Left lung (tissue), 10 donors: Measurements from ENCODE around the gene NDUFS7. TPM values are rescaled to one million over a fixed set of nuclear protein-coding genes. Genes with fewer than 3 reads are reported as not detected.

ENCODE experiments used
- ATAC-seq: fragments of 200-7000 bp; cut with Tn5 transposase; one replicate; pipeline ENCODE4 v1.9.1; 2020; ENCODE audit warnings: moderate library complexity
- DNase-seq, 4 donors: peaks; one replicate each; pipeline ENCODE4 v3.0.0-alpha.2; 2013 to 2020
- H3K27ac ChIP-seq, 2 donors: fragments of 200-600 bp; sonication (generic) in 1 of 2; one replicate each; pipeline versions ENCODE4 v1.5.0 to v1.8.0; 2020 to 2021
- H3K27me3 ChIP-seq, 2 donors: fragments of 200-600 bp; sonication (generic) in 1 of 2; one replicate each; pipeline versions ENCODE4 v1.5.0 to v1.8.0; 2020 to 2021
- H3K36me3 ChIP-seq, 2 donors: fragments of 200-600 bp; sonication (generic) in 1 of 2; one replicate each; pipeline versions ENCODE4 v1.5.0 to v1.8.0; 2020 to 2021
- H3K4me1 ChIP-seq, 2 donors: fragments of 200-600 bp; one replicate each; pipeline ENCODE4 v1.8.0; 2021
- H3K4me3 ChIP-seq, 2 donors: fragments of 200-600 bp; sonication (generic) in 1 of 2; one replicate each; pipeline versions ENCODE4 v1.5.0 to v1.8.0; 2020 to 2021; ENCODE audit warnings: mild to moderate bottlenecking in 1 of 2
- H3K9me3 ChIP-seq, 2 donors: fragments of 200-600 bp; sonication (generic) in 1 of 2; one replicate each; pipeline versions ENCODE4 v1.5.0 to v1.8.0; 2020 to 2021
- intact Hi-C, 2 donors: fragments of 100-400 bp; cut with DNase I; formaldehyde crosslinking; loops; one replicate each; pipeline versions ENCODE4 v1.11.2 to v1.14.2; 2022
- polyA plus RNA-seq, 6 donors: library from polyadenylated mRNA; unstranded; fragments of 120-200 nt; gene quantifications; one replicate each; pipeline ENCODE4 v1.2.1, GENCODE V29; 2013; ENCODE audit not compliant: insufficient read length in 6 of 6
- total RNA-seq, 2 donors: library from RNA; stranded (reverse); fragmentation: NEBNext Ultra II Directional; extraction: Animal tissue kit (Norgen Biotek cat#: 25700); gene quantifications; one replicate each; pipeline ENCODE4 v1.2.1, GENCODE V29; 2021
- TF ChIP-seq, protein P1 (sequence below), 2 donors: fragments of 200-600 bp; sonication (generic) in 1 of 2; IDR thresholded peaks; one replicate each; pipeline versions ENCODE4 v1.5.0 to v1.8.0; 2021; ENCODE audit warnings: antibody characterized with exemption in 2 of 2
- donor health status: DM: no; HTN: yes; CAD: no.
- donor health status: DM: no; HTN: no; CAD: no.

The NDUFS7 gene
- total and polyA plus RNA-seq, 8 donors, result 30.3 to 85.4 (median 42.0) TPM

DNA sequence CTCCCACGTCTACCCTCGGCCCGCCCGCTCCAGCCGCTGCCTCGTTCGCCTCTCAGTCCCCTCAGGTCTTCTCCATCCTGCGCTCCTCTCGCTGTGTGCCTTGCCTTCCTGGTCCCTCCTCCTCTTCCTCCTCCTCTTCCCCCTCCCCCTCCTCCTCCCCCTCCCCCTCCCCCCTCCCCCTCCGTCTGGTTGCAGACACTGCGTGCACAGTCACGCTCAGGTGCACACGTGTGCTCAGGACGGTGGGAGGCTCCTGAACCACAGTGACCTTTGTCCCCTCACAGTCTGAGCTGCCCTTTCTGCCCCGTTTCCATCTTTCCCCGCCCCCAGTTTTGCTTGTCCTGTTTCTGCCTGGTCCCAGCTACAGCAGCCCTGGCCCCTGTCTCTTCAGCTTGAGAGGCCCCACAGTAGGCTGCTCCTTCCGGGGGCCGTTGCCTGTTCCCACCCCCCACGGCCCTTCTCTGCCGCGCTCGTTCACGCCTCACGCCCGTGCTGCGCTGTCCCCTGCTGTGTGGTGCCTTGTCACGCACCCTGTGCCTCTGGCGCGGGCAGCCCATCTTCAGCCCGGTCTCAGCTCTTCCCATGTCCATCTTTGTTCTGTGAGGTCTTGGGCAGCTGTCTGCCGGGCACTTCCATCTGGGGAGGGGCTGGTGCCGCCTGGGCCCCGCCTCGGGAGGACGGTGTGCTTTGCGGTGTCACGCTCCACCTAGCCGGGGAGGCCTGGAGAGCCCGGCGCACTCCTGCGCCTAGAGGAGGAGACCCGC is 40.7 kb downstream of the NDUFS7 start:
- ATAC-seq (no peak), DNase-seq (no peak)
- intact Hi-C loops, result no loop called here
- no peaks in the 10 kb centered on the region for H3K27me3 ChIP-seq
- peaks cover 0 to 3% of the 10 kb centered on the region in 2 donors for H3K4me1 ChIP-seq
- peaks cover 0 to 93% of the 10 kb centered on the region in 2 donors for H3K36me3 ChIP-seq
- no peaks in the 10 kb centered on the region for H3K9me3 ChIP-seq
- TF ChIP-seq, protein P1, sequence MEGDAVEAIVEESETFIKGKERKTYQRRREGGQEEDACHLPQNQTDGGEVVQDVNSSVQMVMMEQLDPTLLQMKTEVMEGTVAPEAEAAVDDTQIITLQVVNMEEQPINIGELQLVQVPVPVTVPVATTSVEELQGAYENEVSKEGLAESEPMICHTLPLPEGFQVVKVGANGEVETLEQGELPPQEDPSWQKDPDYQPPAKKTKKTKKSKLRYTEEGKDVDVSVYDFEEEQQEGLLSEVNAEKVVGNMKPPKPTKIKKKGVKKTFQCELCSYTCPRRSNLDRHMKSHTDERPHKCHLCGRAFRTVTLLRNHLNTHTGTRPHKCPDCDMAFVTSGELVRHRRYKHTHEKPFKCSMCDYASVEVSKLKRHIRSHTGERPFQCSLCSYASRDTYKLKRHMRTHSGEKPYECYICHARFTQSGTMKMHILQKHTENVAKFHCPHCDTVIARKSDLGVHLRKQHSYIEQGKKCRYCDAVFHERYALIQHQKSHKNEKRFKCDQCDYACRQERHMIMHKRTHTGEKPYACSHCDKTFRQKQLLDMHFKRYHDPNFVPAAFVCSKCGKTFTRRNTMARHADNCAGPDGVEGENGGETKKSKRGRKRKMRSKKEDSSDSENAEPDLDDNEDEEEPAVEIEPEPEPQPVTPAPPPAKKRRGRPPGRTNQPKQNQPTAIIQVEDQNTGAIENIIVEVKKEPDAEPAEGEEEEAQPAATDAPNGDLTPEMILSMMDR (IDR thresholded peaks at IDR 0.05), result no peak
- no peak overlapping the region for H3K27ac ChIP-seq
- no peak overlapping the region for H3K4me3 ChIP-seq

DNA sequence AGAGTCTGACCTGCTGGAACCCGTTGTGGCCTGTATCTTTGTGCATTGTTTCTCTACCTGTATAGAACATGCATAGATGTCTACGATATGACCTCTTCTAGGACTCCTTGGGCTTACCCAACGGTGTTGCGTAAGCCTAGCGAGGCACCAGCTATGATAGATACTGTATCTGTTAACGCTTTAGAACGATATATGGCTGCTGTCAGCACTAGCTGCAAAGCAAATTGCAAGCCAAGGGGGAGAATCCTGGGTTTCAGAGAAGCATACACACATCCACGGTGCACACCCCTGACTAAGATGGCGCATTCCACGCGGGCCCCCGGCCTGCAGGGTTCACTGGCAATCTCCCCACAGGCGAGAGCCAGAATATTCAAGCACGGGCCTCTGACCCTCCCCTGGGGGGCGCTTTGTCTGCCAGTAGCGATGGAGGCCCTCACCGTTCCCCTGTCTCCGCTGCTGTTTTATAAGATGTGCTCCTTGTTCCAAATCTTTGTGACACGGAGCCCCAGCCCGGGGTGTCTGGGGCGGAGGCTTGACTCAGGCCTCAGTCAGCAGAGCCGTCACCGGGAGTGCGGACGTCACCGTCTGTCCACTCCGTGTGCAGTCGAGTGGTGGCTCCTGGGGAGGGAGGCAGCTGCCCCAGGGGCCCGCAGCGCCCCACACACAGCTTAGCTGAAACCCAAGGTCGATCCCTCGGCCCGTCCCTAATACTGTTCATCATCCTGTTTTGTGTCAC is 41.6 kb downstream of the NDUFS7 start:
- peaks cover 0 to 98% of the 10 kb centered on the region in 2 donors for H3K36me3 ChIP-seq

DNA sequence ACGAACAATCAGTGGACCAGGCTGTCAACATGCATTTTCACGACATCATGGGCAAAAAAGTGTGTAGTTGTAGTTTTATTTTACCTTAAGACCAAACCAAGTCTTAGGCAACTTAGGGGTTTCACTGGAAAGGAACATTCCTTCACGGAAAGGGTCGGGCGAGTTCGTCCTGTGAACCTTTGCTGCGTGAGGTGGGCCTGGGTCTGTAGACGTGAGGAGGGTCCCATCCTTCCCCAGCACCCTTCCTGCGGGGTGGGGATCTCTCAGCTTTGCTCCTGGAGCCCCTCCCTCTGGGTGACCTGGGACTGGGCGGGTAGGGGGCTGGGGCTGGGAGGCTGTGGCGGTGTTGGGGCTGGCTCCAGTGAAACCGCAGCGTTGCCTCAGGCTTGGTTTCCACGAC is 42.2 kb downstream of the NDUFS7 start:
- intact Hi-C loops, result no loop called here
- TF ChIP-seq, protein P1 (IDR thresholded peaks at IDR 0.05), result no peak
- H3K27ac ChIP-seq, result no peak overlapping the region
- no peaks in the 10 kb centered on the region for H3K9me3 ChIP-seq
- H3K36me3 ChIP-seq, result peaks cover 0 to 98% of the 10 kb centered on the region in 2 donors
- DNase-seq, result no peak
- H3K4me1 ChIP-seq, result peaks cover 0 to 3% of the 10 kb centered on the region in 2 donors
- H3K27me3 ChIP-seq, result no peaks in the 10 kb centered on the region
- H3K4me3 ChIP-seq, result no peak overlapping the region
- ATAC-seq, result no peak

More for the DNA sequence above, 41.6 kb downstream of the NDUFS7 start:
- TF ChIP-seq, protein P1 (IDR thresholded peaks at IDR 0.05), result no peak
- H3K27ac ChIP-seq, result no peak overlapping the region
- intact Hi-C loops, result no loop called here
- no peaks in the 10 kb centered on the region for H3K27me3 ChIP-seq
- H3K4me1 ChIP-seq, result peaks cover 0 to 3% of the 10 kb centered on the region in 2 donors
- DNase-seq (no peak), ATAC-seq (no peak)
- no peaks in the 10 kb centered on the region for H3K9me3 ChIP-seq
- H3K4me3 ChIP-seq, result no peak overlapping the region

DNA sequence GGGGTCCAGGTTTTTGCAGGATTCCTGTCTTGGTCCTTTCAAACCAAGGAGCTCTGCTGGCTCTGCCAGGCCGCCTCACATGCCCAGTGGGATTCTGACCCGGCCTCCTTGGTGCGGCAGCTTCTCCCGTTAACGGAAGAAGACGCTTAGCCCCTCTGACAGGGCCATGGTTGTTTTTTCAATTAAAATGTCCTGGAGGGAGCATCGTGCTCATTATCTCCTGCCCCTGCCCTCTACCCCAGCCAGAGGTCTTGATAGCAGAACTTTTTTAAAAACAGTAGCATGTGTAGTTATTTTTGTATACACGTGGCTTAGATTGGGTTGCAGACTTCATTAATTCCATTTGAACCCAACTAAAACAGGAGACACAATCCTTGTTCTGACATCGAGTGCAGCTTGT is 43.0 kb downstream of the NDUFS7 start:
- ATAC-seq (no peak), DNase-seq (no peak)
- H3K36me3 ChIP-seq, result peaks cover 0 to 98% of the 10 kb centered on the region in 2 donors

More for the DNA sequence above, 43.0 kb downstream of the NDUFS7 start:
- Histone ChIP-seq H3K4me1 (peaks cover 0 to 3% of the 10 kb centered on the region in 2 donors), H3K27me3 (no peaks in the 10 kb centered on the region), H3K4me3 (no peak overlapping the region), H3K9me3 (no peaks in the 10 kb centered on the region), H3K27ac (no peak overlapping the region)
- intact Hi-C loops, result no loop called here
- TF ChIP-seq, protein P1 (IDR thresholded peaks at IDR 0.05), result no peak
